Fibroblast of the conjunctiva (primary cell): ENCODE results near the gene FAM53B.

Source experiments
- DNase-seq: peaks from one replicate; pipeline ENCODE4 v3.0.0-alpha.2; 2010; ENCODE audit warnings: low read depth

FAM53B gene

DNA sequence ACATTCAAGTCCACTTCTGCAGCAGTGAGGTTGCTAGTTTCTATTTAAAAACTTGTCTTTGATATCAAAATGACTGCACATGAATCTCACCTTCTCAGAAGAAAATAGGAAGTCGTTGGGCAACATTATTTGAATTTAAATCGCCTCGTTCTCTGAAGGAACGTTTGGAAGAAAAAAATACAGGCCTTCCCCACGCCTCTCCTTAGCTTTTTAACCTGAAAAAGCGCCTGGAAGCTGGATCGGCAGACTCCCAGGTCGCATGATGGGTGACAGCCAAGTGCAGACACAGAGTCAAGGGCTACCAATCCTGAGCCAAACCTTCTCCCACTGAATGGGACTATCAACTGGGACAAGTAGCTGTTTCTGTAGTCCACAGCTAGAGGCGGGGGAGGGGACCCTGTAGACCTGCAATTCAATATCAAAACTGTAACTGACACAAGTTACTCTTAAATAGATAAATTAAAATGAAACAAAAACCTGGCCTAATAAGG lies 2.2 kb downstream of the FAM53B start:
- no peak for DNase-seq

DNA sequence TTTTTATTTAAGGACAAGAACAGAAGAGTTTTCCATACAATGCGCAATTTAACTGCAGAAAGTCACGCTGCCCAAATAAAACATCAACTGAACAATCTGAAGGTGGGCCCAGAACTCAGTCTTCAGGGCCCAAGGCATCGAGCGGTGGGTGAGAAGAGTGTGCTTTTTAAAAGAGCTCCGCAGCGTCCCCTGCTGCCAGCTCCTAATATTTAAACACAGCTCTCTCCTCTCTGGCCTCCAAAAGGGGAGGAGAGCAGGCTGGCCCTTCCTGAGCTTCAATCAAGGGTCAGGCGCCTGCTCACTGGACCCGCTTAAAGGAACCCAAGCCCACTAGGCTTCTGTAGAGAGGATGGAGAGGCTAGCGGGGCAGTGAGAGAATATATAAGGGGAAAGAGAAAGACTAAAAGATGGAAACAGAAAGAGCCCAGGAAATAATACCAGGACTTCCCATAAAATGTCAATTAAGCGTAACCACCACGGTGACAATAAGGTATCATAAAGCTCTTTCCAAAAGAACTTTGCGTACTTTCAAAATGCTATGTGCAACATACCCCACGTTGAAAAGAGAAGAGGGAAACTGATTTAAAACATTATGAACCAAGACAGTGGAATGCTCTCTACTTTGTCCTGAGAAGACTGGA lies 2.8 kb downstream of the FAM53B start:
- DNase-seq: peak; percentile 59

DNA sequence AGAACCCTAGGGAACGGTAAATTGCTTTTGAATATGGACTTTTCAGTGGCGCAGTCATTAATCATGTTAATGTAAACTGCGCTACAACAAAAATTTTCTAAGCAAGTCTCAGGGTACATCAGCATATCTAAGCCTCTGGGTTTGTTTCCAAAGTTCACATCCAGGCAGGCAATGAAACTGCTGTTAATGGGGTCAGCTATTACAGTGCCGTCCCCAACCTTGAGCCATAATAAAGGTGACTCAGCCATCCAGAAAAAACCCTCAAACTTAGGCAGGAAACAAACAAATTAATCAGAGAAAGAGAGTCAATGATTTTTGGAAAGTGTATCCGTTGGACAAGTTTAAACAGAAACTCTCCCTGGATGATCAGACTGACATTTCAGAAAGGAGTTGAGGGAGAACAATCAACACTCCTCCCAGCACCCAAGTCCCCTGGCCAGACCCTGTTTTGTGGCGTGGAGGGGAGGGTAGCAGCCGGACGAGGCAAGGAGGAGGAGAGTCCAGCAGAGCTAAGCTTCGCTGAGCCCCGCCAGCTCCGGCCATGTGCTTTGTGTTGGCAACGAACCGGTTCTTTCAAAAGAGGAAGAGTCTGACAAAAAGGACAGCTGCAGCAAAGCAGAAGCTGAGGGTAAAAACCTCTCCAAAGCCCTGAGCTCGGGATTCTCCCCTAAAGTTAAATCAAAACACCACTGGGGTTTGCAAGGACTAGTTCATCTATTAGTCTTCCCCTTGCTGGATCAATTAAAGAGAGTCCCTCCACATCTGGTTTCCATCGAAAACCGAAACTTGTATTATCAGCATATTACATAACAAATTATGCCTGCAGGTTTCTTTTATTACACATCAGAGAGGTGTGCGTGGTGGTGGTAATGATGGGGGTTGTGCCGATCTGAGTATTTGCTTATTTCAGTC lies 3.6 kb downstream of the FAM53B start:
- no peak for DNase-seq

DNA sequence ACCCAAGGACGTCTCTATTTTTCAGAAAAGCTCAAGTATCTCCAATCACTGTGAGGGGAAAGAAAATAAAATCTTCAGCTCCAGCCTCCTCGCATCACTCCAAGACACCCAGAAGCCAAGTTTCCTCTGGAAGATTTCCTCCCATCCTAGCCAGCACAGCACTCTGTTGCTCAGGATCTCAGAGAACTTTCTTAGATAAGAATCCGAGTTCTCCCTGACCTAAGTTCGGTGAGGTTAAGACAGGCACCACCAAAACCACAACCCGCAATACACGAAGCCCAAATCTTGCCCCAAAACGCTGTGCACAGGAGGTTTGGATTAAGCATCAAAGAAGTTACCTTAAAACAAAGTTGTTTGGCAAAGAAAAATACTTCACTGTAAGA lies 4.2 kb downstream of the FAM53B start:
- DNase-seq: no peak

DNA sequence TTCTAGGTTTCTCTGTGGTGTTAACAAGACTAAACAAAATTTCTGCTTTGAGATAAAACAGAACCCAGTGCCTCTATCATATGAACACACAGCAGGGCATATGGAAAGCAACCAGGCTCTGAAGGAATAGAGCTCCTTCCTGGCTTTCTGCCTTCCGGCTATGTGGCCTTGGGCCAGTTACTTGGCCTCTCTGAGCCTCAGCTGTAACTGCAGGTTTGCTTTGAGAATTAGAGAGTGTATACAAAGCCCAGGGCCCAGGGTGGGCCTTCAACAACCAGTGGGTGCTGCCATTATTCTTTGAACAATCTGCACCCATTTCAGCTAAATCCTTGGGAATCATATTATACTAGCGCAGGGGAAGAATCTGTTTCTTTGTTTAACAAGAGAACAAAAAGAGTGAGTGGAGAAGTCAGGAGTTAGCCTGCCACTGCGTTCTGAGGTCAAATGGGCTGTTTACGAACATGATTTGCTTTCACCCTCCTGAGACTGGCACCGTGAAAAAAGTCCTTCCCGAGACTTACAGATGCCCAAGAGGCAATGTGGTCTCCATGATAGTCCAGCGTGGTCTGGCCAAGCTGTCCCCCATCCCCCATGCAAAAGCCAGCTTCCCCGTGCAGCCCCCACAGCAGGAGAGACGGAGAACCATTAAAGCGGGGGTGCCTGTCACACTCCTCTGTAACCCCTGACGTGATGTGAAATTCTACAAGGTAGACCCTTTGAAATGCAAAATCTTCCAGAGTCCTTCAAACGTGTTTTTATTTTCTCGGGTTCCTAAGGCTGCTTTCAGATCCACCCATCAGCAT lies 4.9 kb downstream of the FAM53B start:
- DNase-seq: no peak

DNA sequence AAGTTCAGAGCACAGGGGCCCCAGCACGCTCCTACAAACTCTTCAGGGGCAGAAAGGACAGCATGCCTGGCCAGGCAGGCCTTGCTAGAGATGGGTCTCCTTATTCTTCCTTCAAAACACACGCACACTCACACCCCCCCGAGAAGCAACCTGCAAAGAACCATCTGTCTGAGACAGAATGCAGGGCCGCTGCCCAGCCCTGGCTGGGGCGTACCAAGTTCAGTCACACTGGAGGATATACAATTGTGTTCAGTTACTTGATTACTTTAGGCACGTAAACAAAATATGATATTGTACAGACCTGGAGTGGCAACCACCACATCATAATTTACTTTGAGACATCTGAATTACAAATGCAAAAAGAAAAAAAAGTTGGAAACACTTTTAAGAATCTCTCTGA lies 5.7 kb downstream of the FAM53B start:
- no peak for DNase-seq

DNA sequence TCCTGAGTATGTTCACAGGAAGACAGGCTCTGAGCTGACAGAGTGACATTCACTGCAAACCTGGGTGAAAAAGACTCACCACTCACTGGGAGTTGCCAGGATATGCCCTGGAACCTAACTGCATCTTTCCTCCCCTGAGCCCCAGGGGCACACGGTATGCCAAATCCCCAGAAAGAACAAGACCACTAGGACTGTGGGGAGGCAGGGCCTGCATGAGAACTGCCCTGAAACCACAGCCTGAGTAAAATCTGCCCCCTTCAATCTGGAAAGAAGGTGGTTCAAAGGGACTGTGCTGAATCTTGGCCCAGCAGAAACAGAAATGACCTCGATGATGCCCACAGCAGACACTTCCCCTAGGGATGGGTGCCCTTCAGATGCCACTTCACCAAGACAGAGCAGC lies 6.5 kb downstream of the FAM53B start:
- no peak for DNase-seq

DNA sequence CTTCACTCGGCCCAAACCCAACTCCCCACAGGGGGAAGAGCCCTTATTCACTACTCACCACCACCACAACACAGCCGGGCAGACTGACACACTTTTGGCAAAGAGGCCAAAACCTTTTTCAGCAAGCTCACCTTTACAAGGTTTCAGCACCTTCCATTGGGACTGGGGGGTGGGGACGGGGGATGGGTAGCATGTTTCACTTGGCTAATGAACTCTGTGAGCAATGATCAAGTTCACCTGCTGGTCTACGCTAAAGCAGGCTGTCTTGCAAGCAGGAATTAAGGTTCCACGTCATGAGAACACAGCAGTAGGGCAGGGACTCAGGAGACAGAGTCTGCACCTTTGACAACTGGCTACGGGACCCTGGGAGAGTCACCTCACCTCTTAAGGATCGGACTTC lies 7.0 kb downstream of the FAM53B start:
- DNase-seq: no peak

DNA sequence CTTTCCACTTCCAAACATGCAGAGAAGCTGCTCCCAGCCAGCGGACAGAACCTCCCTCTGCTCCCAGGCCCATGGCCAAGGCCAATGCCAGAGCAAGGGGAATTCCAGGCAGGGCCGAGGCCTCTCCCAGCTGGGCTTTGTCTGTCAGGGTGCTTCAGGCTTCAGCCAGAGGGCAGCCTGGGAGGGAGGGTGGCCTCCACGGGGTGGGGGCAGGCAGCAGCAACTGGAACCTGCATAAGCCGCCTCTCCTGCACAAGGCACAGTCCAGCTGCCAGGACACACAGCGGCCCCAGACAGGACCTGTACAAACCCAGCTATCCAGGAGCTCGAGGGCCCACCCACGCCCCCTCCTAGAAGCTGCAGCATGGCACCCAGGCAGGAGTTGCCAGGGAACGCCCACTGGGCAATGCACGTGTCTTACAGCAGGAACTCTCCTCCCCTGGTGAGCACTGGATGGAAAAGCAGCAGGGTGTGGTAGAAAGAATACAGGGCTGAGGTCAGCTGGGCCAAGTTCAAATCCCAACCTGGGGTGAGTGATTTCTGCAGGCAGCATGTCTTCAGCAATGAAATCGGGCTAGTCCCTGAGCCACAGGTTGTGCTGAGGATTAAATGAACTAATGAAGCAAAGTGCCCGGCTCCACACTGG lies 7.6 kb downstream of the FAM53B start:
- no peak for DNase-seq

DNA sequence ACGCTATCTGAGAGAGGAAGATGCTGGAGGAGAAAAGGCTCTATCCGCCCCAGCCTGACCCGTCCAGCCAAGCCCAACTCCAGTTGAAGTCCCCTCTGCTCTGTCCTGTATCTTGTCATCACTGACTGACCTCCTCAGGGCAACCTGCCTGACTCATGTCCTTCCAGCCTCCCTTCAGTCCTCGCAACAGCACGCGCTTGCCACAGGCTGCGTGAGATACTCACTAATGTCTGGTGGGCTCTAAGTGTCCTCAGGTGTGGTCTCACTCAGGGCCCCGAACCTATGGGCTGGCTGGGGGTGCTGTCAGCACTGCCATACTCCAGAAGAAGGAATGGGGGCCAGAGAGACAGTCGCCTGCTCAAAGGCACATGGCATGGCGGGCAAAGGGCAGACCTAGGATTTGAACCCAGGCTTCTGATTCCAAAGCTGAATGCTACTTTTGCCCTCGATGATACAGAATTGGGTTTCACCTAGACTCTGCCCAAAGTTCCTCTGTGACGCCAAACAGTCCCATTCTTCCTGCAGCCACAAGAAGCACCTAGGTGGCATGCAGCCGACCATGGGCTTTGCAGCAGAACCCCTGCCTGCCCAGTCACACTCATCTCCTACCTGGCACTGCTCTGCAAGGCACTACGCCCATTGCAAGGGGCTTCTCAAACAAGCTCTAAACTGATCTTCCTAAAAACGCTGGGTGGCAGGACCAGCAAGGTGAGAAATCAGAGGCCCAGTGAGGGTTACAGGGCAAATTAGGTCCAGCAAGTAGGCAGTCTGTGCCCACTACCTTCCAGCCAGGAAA lies 8.5 kb downstream of the FAM53B start:
- no peak for DNase-seq

DNA sequence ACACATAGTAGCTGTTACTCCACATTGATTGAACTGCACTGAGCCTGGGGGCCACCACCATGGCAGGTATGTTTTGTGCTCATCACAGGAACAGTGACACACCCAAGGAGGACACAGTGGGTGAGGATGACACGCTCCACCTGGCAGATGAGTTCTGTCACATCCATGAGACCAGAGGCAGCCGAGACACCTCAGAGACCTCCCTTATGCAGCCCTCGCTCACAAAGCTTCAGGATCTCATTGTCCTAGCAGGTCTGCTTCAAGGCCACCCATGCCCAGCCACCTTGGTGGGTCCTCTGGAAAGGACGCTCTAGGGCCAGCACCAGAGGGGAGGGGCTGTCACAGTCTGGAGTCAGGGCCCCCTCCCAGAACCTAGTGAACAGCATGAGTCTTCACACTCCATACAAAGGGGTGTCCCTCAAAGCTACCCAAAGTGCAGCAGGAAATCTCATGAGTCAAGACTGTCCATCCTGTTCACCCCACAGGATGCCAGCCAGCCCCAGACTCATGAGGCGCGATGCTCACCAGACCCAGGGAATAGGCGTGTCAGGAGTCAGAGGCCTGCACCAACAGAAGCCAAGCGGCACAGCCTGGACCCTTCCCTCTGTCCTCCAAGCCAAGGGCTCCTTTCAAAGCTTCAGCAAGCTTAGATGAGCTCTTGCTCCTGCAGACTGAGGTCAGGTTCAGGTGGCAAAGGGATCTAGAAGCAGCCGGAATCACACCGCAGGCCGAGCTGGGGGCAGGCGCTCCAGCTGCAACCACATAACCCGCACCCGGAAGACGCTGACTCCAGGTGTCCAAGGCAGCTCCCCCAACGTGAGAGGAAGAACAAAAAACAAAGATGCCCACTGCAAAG lies 9.6 kb downstream of the FAM53B start:
- DNase-seq: no peak

DNA sequence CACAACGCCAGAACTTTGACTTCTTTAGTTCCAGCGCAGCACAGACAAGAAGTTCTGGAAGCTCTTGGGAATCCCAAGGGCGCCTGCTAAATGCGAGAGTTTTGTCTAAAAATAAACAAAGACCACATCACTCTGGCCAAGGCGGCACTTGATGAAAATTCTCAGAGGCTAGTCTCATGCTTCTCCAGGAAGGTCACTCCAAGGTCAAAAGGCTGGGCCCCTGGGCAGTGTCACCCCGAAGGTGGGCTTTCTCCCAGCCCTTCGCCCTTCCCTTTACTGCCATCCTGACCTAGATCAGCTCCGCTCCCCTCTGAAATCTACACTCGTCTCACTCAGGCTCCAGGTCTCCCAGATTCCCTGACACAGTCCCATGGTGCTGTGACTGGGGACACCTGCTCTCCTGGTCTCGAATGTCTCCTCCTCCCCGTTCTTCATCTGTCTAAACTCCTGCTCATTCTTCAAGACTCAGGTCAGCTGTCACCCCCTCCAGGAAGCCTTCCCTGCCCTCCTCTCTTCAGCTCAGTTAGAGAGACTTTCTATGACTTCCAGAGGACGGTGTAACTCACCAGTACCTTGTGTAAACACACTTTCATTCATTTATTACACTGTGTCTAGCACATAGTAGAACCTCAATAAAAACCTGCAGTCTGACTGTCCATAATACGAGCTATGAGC lies 10.5 kb downstream of the FAM53B start:
- no peak for DNase-seq

DNA sequence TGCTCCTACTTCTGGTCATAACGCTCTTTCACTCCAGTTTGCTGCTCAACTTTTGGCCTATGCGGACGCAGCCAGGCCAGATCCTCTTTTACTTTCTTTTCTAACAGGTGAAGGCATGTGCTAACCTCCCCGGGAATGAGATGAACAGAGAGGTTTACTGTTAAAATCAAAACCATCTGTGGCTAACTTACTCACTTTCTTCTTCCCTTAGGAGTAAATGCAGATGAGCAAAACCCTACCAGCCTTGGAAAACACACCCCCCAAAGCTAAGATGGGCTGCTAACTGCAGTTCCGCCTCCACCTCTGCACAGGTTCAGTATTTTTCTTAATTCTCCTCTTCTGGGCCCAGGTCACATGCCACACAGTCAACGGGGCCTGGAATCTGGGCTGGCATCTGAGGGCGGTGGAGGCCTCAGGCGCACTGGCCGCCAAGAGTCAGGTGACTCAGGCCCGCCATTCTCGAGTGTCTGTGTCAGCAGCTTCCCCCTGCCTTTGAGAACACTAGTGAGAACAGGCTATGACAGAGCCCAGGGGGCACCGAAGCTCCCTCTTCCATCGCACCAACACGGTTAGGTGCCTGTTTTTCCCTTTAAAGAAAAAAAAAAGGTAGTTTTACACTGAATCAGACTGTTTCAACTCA lies 11.1 kb downstream of the FAM53B start:
- no peak for DNase-seq

DNA sequence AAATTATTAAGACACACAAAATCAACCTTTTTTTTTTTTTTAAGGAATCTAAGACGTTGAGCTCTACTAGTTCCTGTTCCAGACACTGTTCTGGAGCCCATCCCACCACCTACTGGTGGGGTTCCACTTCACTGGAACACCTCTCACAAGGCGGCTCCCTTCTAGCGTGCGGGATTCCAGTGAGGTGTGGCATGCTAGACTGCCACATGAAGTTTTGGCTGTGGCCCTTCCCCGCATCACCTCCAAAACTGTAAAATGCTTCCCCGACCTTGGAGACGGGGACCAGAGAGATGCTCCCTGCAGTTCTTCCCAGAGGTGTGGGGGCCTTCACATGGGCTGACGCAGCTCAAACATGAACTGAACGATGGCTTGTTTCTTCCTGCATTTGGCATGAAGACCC lies 12.6 kb downstream of the FAM53B start:
- DNase-seq: no peak

DNA sequence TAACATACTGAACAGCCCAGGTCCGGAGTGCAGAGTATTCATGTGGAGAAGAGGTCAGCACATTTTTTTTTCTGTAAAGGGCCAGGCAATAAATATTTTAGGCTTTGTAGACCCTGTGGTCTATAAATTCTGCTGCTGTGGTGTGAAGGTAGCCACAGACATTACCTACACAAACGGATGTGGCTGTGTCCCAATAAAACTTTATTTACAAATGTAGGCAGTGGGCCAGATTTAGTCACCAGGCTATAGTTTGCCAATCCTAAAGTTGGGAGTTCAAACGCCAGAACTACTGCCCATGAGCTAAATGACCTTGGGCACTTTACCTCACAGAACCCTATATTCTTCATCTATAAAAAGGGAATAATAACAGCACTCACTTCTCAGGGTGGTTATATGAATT lies 13.4 kb downstream of the FAM53B start:
- DNase-seq: no peak

DNA sequence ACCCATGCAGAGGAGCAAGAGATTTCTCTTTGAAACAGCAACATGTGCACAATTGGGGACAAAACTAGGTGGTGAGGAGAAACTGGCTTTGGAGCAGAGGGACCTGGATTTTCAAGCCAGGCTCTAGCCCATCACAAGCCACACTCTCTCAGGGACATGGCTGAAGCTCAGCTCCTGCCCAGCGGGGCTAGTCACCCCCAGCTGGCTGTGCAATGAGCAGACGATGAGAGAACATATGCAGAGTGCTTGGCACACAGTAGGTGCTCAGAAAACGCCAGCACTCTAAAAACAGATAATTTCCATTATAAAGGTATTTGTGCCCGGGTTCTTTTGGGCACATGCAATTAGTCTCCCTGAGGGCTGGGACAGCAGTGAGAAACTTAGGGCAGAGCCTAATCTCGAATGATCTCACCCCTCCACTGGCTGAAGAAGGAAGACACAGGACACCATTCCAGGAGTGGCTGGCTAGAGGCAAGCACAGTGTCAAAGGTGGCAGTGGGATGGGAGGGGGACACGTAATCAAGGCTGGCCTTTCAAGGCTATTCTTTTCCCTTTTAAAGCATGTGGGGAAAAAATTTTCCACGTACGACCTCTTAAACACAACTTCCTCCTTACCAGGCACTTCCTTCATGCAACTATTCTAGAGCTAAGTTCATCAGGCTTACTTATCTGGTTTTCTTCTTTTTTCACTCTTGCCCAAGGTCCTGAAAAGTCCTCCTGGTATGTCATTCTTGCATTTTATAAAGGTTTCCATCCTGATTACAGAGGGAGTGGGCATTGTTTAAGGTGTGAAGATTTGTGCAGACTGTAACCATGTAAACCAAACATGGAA lies 15.1 kb downstream of the FAM53B start:
- DNase-seq: no peak

DNA sequence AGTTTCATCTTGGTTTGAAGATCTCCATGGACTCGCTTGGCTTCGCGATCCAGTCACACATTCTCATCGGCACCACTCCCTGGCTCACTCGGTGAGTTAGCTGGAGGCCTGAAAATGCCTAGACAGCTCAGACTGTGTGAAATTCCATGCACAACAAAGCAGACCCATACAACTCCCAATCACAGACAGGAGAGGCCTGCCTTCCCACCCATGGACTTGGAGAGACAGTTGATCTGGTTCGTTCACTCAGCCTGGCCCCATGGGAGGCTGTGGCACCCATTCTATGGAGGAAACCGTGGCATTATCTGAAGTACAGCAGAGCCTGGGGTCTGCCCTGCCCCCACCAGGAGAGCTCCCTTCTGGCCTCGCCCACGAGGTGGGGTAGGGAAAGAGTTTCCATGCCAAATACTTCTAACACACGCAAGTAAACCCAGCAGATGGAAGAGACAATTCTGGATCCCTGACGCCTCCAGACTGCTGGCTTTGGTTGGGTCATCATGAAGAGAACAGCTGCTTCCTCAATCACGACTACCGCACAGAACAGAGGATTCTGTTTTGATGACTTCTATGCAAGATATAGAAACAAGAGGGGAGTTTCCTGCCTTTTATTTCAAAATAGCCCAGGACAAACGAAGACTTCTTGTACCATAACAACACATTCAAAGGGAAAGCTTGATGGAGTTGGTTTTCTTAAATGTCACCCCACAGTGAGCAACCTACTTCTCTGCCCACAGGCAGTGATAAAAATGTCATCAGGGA lies 15.9 kb downstream of the FAM53B start:
- no peak for DNase-seq
